HS-5 (cell line): ENCODE data around the gene FOXC1.

Experiments used
- DNase-seq: peaks from one replicate; pipeline ENCODE4 v3.0.0-alpha.2; 2012; ENCODE audit warnings: low read depth

Gene FOXC1

DNA sequence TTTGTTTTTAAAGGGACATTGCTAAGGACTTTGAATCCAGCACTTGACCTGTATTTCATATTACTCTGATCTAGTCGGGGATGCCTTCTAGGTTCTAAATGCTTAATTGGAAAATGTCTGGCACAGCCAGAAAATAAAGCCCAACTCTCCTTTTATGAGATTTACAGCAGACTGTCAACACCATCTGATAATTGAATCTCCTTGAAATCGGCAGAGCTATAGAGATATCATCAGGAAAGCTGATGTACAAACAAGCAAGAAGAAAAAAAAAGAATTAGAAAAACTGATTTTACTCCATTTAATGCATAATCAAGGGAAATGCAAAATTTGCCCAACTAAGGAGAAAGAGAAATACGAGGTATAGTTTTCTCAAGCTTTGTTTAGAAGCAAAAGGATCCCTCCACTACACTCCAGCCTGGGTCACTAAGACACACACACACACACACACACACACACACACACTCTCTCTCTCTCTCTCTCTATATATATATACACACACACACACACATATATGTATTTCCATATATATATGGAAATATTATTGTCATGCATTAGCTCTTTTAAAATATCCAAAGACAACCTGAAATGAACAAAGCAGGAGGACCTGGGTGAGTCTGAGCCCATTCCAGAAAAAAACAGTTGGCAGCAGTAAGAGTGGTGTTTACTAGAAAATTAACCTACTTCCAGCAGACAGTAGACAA lies 9.5 kb upstream of the FOXC1 start:
- DNase-seq: no peak

DNA sequence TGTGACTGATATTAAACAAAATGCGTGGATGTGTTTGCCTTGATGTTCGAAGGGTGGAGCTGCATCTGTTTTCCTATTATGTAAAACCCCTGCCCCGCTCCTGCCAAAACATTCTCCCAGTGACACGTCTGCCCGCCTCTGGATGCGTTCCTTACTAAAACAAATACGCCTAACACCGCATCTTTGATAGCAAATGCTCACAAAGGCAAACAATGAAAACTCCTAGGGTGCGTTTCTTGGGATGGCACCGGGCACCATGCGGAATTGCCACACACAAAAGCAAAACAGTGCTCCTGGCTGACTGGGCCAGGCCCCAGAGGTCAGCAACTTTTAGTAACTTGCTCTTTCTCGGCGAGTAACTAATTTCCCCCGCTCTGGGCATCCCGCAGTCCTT lies 9.0 kb upstream of the FOXC1 start:
- no peak for DNase-seq

DNA sequence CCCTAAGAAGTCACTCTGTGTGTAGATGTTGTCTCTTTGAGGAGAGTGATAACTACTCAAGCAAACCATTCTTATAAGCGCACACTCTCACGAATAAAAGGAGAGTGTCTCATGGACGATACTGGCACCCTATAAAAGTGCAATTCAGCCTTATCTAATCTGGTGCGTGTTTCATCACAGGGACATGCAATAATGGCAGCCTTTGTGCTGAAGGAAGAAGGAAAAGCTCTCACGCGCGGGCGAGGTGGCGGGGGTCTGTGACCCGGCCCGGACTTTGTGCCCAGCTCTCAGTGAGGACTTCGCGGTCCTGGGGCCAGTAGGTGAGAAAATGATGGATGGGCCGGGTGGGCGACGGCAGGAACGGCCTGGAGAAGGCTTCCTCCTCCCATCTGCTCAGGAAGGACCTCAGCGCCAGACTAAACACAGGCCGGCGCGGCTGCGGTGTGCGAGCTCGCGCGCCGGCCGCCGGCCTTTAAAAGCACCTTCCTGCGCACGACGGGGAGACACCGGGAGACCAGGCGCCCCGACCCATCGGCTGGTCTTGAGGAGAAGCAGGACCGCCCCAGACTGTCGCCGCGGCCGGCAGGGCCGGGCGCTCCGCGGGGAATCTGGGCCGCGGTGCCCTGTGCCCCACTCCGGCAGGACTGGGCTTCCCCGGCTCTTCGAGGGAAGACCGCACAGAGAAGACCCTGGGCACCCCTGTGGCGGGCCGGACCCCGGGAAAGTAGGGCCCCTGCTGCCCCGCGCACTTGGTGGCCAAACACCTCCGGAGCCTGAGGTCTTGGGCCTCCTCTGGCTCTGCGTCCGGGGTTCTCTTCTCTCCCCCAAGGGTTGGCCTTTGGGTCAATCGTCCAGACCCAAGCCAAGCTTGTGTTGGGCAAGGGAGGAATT lies 8.3 kb upstream of the FOXC1 start:
- no peak for DNase-seq

DNA sequence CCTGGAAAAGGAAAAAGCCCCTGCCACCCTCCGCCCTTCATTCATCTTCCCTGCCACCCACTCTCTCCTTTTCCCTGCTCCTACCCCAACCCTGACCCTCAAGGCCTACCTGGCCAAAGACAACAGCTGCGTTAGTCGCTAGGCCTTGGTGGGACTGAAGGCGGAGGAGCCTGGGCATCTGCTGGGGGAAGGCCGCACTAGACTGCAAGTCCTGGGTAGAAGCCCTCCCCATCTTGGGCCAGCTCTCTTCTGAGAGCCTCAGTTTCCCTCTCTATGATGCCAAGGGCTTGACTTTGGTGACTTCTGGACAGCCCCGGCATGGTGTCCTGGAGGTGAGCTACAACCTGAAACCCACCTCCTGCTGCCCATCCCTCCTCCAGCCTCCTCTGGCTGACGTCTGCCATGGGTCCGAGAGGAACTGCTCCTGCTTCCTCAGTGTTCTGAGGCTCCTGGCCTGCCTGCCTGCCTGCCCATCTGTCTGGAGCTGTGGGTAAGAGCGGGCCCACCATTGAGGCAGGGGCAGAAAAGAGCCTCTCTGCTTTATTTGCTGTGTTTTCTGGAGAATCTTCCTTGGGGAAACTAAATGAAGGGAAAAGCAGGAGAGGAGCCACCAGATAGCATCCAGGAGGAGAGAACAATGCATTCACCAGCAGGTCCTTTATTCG lies 7.5 kb upstream of the FOXC1 start:
- DNase-seq: no peak

DNA sequence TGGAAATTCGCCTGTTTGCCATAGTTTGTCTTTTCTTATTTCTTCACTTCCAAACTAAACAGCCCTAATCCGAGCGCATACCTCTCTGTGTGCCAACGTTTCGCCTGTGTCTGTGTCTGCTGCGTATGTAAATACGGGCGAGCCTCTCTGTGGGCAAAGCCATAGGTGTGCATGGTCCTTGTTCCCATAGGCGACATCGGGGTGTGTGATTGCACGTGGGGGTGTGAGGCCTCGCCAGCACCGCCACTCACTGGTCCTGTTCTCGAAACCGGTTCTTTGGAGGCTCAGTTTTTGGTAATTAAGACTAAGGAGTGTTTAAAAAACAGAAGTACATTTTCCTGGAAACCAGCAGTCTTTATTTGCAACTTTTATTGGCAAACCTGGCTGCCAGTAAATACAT lies 6.0 kb upstream of the FOXC1 start:
- DNase-seq: no peak

DNA sequence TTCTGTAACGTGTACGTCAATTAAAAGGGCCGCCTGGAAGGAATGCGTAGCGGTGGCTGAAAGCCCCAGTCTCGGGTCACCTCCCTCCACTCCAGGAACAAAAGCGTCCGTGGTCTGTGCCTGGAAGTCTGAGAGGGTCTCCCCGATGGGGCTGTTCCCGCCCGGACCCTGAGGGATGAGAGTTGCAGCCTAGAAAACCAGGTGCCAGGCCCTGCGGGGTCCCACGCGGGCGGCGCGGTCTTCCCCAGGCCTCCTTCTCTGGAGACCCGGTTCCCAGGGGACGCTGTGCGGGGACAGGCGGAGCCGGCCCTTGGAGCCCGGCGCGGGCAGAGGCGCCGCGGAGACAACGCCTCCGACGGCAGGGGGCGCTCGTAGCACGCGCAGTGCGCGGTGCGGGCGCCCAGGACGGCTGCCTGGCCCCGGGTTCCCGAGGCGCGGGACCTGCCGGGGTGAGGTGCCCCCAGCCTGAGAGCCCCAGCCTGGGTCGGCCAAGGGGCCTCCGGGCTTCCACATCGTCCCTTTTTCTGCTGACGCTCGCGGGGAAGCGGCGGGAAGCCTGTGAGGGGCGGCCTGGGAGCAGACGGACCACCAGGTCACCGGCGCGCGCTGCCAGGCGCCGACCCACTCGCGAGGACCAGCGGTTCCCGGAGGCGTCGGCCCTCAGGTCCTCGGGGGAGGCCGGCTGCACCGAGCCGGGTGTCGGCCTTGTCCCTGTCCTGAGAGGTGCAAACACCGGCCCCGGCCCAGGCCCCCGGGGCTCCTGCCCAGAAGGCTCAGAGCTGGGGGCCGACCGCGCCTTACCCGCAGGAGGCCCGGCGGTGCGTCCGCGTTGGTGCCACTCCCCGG lies 5.3 kb upstream of the FOXC1 start:
- DNase-seq: no peak

DNA sequence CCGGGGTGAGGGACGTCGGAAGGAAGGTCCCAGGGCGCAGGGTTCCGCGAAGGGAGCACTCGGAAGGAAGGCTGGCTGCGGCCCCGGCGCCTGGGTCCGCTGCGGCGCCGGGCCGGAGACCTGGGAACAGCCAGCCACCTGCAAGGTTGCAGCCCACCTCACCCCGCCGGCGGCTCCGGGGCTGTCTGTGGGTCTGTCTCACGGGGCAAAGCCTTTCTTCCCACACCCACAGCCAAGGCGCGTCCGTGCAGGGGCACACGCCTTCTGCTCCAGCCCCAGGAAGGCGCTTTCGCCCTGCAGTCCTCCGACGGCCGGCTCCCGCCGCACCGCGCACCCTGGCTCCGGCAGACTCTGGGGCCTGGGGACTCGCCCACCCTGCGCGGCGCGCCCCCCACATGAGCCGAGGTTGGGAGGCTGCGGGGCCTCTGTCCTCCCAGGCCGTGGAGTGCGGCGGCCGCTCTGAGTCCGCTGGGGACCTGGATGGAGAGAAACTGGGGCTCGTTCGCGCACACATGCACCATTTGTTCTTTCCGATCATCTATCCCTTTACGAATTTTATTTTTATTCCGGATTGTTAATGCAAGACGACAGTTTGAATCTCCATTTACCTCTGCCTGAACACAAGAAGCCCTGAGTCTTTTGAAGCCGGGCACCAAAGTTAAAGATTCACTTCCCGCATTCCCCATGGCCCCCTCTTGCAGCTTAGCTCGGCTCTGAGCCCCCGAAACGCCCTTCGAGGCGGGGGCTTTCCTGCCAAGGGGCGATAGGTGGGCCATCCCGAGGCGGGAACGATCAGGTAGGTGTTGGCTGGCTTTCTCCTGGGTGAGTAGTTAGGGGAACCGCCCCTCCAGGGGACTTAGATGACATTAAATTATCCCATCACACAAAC lies 4.5 kb upstream of the FOXC1 start:
- DNase-seq: no peak

DNA sequence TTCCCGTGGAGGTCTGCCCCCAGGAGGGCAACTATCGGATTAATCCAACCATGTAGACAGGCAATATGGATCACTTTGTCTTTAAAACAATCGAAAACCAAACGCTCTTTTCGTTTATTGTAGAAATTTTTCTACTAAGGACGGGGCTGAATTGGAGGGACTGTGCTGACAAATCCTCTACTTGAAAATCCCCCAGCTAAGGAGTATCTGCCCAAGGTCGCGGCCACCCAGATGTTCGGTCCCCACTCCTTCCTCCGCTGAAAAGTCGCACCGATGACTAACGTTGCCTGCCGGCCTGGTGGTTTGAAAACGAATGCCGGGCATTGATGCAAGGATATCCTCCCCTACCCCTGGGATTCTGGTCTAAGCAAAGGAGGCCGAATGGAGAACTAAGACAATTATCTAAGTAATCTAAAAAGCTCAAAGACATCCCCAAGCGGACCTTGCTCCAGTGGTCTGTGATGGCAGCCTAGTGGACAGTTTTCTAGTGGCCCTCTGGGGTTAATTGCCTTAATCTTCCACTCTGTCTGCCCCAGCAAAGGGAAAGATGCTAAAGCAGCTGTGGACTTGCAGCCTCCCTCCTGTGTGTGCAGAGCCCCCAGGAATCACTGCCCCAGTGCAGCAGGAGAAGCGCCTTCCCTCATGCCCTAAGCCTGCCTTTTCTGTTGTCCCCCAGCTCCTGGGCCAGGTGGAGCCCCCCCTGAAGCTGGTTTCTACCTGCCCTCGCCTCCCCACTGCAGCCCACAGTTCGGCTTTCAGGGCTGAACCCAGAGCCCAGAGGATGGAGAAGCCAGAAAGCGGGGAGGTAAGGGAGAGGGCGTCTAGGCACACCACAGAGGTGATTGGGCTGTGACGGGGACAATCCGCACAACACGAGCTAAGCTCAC lies 3.6 kb upstream of the FOXC1 start:
- DNase-seq: no peak

DNA sequence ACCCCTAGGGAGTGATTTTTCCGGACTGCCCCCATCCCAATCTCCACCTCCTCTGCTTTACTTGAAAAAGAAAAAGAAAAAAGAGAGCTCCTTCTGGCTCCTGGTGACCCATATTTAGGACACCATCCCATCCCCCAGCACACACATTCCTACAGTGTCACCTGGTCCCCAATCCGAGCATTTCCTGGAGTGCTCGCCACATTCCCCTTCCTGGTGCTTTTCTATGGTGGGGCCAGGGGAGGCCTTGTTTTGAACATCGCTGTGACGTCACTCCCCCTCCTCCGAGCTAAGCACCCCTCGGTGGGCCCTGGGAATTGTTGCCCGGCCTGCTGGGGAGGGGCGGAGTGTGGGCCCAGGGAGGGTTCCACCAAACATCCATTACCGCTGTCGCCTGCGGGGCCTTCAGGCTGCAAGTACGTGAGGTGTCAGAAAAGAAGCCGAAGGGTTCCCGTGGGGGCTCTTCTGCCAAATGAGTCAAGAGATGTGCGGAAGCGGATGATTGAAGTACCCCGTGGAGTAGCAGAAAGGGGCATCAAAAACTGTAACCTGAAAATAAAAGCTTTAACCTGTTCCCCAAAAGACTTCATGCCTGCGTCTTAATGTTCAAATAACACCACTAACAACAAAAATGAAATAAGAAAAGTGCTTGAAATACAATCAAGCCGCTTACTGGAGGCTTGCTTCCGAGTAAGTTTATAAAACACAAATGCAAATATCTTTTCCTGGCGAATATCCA lies 2.8 kb upstream of the FOXC1 start:
- DNase-seq: no peak

DNA sequence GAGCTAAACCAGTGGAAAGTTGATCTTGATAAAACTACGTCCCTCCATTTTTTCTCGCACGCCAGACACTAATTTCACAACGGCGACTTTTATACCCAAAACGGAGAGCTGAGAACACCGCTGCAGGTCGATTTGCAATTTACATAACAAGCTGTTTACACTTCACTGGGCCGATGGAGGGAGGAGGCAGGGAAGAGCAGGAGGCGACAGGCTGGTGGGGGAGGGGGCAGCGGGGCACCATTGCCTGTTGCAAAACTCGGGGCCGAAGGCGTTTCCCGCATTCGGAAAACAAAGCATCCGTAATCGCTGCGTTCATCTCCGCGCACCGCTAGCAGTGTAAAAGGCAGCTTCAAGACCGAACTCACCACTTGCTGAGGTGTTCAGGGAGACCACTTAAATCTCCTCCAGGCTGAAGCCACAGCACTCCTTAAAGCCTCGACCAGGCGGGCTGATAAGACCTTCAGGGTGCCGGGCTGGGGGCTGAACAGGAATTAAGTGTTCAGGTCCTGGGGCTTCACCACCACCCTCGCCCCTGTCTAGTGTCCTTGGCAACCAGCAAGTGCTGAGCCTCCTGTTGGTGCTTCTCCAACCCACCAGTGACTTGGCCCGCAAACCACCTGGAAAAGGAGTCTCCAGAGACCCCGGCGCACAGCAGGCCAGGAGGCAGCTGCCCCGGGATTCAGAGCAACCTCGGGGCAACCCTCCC lies 2.0 kb upstream of the FOXC1 start:
- no peak for DNase-seq

DNA sequence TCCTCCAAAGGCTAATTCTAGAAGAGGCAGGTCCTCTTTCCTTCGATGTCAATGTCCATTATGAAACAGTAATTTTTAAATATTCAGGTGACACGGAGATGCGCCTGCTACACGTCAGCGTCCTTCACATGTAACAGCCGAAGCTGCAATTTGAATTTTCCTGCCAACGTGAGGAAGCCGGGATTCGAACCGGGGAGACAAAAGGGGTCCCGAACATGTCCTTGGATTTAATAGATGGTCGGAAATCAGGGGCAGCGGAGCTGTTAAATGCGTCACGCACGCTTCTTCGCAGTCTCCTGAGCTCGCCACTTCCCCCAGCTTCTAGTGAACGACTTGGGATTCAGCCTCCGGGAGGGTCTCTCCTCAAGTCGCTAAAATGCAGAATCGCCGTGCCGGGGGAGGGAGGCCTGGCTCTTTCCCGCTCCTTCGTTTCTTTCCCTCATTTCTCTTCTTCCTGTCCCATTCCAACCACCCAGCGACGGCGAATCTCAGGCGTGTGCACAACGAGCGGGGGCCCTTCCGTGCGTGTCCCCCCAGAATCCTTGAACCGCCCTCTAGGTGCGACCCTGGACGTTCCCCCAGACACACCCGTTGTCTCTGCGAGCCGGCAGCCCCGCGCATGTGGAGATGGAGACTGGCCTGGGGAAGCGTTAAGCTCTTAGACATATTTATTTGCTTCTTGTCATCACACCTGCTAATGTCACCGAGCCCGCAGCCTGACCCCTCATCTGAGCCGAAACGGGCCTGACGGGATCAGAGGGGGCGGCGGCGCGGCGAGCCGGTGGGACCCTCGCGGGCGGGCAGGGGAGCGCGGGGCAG lies 1.3 kb upstream of the FOXC1 start:
- DNase-seq: no peak

DNA sequence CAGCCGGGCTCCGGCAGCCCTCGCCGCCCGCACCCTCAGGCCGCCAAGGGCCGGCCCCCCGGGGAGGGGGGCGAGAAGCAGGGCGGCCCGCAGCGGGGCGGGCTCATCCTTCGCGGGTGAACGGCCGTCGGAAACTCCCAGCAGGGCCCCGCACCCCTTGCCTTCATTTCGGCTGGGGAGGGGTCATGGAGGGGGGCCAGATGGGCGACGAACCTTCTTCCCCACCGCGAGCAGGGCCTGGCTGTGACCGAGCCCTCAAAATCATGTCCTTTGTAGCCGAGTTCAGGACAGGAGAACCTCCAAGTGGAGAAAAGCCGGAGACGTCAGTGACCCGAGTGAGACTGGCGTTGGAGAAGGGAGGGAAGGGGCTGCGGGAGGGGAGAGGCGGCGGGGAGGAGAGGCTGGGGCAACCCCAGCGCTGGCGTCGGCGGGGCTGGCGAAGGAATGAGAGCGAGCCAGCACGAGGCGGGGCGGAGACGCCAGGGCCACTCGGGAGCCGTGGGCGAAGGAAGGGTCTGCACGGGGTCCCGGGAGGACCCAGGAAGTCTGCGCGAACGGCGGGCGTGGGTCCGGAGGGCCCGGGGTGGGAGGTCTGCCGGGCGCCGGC lies 571 bp upstream of the FOXC1 start:
- DNase-seq: no peak

DNA sequence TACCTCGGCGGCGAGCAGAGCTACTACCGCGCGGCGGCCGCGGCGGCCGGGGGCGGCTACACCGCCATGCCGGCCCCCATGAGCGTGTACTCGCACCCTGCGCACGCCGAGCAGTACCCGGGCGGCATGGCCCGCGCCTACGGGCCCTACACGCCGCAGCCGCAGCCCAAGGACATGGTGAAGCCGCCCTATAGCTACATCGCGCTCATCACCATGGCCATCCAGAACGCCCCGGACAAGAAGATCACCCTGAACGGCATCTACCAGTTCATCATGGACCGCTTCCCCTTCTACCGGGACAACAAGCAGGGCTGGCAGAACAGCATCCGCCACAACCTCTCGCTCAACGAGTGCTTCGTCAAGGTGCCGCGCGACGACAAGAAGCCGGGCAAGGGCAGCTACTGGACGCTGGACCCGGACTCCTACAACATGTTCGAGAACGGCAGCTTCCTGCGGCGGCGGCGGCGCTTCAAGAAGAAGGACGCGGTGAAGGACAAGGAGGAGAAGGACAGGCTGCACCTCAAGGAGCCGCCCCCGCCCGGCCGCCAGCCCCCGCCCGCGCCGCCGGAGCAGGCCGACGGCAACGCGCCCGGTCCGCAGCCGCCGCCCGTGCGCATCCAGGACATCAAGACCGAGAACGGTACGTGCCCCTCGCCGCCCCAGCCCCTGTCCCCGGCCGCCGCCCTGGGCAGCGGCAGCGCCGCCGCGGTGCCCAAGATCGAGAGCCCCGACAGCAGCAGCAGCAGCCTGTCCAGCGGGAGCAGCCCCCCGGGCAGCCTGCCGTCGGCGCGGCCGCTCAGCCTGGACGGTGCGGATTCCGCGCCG lies 994 bp downstream of the FOXC1 start:
- no peak for DNase-seq

DNA sequence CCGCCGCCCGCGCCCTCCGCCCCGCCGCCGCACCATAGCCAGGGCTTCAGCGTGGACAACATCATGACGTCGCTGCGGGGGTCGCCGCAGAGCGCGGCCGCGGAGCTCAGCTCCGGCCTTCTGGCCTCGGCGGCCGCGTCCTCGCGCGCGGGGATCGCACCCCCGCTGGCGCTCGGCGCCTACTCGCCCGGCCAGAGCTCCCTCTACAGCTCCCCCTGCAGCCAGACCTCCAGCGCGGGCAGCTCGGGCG lies 1.5 kb downstream of the FOXC1 start:
- DNase-seq: no peak

DNA sequence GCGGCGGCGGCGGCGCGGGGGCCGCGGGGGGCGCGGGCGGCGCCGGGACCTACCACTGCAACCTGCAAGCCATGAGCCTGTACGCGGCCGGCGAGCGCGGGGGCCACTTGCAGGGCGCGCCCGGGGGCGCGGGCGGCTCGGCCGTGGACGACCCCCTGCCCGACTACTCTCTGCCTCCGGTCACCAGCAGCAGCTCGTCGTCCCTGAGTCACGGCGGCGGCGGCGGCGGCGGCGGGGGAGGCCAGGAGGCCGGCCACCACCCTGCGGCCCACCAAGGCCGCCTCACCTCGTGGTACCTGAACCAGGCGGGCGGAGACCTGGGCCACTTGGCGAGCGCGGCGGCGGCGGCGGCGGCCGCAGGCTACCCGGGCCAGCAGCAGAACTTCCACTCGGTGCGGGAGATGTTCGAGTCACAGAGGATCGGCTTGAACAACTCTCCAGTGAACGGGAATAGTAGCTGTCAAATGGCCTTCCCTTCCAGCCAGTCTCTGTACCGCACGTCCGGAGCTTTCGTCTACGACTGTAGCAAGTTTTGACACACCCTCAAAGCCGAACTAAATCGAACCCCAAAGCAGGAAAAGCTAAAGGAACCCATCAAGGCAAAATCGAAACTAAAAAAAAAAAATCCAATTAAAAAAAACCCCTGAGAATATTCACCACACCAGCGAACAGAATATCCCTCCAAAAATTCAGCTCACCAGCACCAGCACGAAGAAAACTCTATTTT lies 2.0 kb downstream of the FOXC1 start:
- no peak for DNase-seq

DNA sequence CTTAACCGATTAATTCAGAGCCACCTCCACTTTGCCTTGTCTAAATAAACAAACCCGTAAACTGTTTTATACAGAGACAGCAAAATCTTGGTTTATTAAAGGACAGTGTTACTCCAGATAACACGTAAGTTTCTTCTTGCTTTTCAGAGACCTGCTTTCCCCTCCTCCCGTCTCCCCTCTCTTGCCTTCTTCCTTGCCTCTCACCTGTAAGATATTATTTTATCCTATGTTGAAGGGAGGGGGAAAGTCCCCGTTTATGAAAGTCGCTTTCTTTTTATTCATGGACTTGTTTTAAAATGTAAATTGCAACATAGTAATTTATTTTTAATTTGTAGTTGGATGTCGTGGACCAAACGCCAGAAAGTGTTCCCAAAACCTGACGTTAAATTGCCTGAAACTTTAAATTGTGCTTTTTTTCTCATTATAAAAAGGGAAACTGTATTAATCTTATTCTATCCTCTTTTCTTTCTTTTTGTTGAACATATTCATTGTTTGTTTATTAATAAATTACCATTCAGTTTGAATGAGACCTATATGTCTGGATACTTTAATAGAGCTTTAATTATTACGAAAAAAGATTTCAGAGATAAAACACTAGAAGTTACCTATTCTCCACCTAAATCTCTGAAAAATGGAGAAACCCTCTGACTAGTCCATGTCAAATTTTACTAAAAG lies 2.7 kb downstream of the FOXC1 start:
- no peak for DNase-seq
